Activated CD8-positive, alpha-beta memory T cell treated with anti-CD3 and anti-CD28 coated beads for 4 hours (primary cell): Measurements from ENCODE around the gene PTPRN2.

ENCODE experiments used
- DNase-seq, 2 donors: peaks; one replicate each; pipeline ENCODE4 v3.0.0-alpha.2; 2020; ENCODE audit warnings: low read depth in 2 of 2

The PTPRN2 gene

GRCh38 chr7:158401295-158401694, 186.3 kb downstream of the PTPRN2 start:
- no peak for DNase-seq

DNA sequence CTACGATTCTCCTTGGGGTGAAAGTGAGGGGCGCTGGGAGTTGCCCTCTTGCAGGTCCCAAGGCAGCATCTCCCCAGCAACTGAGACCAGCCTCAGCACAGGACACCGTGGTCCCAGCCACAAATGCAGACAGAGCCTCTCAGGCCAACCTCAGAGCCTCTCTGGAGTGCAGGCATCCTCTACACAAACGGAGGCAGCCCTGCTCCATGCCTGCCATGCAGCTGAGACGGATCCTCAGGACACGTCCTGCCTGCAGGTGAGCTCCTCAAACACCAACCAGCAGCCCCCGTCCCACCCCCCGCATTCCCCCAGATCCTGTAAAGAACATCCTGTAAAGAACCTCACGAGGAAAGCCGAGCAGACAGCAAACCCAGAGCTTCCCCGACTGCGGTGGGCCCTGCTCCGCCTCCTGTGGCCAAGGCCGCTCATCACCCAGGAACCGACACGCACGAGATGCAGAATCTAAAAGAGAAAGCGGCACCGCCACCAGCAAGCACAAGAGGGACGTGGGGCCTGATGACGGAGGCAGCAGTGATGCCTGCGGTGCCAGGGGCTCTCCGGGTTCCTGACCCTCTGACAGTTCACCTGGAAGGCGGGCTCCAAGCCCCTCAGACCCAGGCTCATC, 186.9 kb downstream of the PTPRN2 start:
- DNase-seq, result no peak

- no peak for DNase-seq
These were observed 187.9 kb downstream of the PTPRN2 start for GRCh38 chr7:158399762-158400161.

DNA sequence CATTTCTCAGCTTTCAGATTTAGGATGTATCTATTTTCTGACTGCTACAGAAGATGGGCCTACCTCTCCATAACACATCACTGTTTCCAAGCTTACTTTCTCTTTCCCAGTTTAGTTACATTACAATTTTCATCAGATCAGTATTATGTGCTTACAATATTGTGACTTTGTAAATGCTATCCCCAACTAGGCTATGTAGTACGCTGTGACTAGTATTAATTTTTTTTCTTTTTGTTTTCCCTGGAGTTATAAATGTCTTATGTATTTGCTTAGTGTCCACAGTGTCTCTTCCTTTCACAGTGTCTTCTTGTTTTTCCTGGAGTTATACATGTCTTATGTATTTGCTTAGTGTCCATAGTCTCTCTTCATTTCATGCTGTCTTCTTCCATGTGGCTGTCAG, 188.9 kb downstream of the PTPRN2 start:
- DNase-seq, result no peak

GRCh38 chr7:158397885-158398284, 189.7 kb downstream of the PTPRN2 start:
- DNase-seq, result no peak

DNA sequence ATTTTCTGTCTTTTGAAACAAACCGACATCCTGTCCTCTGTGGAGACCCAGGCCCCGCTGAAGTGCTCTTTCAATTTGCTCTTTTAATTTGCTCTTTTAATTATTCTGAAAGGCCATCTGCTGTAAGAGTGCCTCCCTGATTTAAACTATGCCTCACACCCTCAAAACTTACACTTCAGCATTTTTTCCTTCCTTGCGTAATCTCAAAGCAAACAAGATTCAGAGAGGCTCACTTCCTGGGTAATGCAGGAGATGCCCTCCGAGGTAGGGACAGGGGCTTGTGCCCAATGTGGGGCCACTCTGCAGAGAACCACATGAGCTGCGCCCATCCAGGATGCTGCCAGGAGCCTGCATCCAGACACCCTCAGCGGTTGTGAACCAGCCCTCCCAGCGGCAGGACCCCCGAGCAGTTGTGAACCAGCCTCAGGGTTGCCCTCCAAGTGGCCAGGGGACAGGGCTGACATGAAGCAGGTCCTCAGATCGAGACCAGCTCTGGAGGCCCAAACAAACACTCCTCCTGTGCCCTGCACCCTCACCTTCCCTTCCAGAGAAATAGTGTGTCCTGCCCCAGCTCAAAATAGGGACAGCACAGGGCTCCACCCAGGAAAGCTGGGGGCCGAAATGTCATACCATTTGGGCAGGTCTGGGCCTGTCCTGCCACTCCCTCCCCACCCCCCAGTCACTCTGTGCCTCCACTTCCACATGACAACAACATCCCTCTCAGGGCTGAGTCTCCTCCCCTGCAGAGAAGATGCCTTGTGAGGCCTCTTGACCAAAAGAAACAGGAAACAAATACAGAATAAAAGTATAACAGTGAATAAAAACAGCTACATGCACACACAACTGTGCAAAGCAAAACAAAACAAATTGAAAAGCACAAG, 190.4 kb downstream of the PTPRN2 start:
- no peak for DNase-seq

DNA sequence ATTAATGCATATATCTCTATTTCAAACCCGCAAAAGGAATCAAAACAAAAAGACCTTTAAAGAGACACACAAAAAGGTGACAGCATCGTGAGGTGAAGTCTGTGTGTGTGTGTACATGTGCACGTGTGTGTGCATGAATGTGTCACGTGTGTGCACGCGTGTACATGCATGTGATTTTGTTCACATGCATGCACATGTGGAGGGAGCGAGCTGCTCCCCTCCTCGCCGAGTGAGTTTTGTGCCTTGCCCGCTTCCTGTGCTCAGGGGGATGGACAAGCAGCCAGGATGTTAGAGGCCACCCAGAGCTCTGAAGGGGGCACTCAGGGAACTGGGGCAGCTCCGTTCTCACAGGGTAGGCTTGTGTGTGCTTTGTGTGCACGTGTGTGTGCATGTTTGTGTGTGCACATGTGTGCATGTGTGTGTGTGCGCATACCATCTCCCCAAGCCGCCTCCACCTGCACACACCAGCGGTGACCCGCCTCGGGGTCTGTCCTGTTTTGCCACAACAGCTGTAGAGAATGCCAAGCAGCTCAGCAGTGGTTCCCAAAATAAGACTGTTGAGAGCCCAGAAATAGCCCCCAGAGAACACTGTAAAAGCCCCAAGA, 191.2 kb downstream of the PTPRN2 start:
- no peak for DNase-seq

GRCh38 chr7:158395780-158396278, 191.8 kb downstream of the PTPRN2 start:
- DNase-seq, result no peak

DNA sequence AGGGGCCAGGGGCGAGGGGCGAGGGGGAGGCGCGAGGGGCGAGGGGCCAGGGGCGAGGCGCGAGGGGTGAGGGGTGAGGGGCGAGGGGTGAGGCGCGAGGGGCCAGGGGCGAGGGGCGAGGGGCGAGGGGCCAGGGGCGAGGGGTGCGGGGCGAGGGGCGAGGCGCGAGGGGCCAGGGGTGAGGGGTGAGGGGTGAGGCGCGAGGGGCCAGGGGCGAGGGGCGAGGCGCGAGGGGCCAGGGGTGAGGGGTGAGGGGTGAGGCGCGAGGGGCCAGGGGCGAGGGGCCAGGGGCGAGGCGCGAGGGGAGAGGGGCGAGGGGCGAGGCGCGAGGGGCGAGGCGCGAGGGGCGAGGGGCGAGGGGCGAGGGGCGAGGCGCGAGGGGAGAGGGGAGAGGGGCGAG, 192.3 kb downstream of the PTPRN2 start:
- DNase-seq, result no peak

DNA sequence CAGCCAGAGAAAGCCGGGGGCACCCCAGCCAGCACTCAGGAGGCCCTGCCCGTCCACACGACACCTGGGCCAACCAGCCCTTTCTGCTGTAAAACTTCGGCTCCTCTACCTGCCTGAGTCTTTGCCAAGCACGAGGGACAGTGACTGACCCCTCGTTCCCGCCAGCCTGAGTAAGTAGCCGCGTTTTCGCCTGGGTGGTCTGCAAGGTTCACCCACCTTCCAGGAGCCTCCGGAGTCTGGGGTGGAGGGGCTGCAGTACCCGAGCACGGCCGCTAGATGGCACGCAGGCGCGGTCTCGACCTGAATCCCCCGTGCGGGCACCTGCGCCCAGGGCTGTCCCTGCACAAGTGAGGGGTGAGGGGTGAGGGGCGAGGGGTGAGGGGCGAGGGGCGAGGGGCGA, 192.7 kb downstream of the PTPRN2 start:
- DNase-seq, result no peak

- DNase-seq, result no peak
These were observed 193.5 kb downstream of the PTPRN2 start for GRCh38 chr7:158393926-158394625.

DNA sequence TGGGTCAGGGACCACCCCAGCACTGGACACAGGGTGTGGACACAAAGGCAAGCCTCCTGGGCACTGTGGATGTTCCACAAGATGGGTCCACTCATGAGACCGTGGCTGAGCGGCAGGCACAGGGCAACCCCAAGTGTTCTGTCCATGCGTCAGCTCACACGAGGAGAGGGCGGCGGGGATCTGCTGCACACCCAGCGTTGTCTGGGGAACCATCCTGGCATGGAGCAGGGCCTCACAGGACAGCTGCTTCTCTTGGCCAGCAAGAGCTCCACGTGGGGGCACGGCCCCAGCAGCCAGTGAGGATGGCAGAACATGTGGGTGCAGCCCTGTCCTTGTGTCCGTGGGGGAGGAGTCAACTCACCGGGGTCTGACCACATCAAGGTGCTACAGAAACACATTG, 195.4 kb downstream of the PTPRN2 start:
- DNase-seq, result no peak

DNA sequence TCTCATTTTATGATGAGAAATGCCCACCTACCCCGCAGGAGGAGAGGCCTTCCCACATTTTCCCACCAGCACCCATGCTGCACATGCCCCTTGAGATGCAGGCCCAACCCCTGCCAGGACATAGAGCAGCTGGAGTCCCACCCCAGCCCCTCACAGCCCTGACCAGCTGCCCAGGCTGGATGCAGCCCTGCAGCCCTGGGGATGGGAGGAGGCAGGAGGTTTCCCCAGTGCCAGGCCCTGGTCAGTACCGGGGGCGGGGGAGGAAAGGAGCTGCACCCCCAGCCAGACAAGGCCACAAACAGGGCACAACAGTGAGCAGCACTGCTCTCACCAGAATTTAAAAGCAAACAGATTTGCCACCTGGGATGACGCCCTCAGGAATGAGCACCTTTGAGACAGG, 196.1 kb downstream of the PTPRN2 start:
- no peak for DNase-seq

DNA sequence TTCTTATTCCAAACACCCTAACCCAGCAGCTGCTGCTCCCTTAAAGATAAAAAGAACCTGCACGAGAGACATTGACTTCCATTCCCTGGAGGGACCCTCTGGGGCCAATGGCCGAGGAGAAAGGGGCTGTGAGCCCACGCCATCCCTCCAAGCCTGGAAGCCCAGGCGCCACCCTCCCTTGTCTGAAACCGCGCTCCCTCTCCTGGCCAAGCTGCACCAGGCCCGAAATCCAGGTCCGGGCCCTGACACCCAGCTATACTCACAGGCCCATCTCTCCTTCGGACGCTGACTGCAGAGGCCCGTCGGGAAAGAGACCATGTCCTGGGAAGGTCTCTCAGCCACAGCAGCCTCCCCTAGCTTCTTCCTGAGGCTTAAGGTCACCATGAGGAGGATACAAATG, 196.5 kb downstream of the PTPRN2 start:
- DNase-seq, result no peak

- DNase-seq, result no peak
These were observed 197.2 kb downstream of the PTPRN2 start for GRCh38 chr7:158390460-158390859.

GRCh38 chr7:158389514-158390425, 197.9 kb downstream of the PTPRN2 start:
- DNase-seq, result no peak

DNA sequence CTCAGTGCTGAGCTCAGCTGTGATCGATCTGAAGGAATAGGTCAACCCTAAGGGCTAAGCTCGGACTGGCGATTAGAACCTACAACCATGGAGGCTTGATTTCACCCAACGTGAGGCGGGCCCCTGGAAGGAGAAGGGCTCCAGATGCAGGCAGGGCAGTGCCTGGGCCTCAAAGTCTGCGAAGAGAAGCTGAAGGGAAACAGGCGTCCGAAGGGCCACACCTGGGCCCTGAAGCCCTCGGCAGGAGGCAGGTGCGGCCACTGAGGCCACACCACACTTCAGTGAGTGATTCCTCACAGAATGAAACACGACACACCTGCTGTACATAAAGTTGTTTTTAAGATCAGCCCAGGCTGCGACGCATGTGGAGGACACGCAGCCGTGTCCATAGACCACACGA, 198.7 kb downstream of the PTPRN2 start:
- DNase-seq, result no peak

DNA sequence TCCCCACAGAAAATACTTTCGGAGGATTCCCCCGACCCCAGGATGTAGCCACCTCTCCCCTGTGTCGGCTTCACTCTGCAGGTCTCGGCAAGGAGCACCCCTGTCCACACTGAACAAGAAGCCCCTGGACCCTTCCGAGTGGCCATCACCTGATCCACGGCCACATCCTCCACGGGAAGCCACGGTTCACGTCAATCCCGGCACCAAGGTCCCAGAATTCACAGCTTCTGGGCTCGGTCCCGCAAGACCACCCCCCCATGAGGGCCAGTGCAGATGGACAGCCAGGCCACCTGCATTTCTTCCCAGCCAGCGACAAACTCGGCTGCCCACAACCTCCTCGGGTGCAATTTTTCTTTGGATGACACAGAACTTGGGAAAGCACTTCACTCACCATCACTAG, 199.6 kb downstream of the PTPRN2 start:
- no peak for DNase-seq

DNA sequence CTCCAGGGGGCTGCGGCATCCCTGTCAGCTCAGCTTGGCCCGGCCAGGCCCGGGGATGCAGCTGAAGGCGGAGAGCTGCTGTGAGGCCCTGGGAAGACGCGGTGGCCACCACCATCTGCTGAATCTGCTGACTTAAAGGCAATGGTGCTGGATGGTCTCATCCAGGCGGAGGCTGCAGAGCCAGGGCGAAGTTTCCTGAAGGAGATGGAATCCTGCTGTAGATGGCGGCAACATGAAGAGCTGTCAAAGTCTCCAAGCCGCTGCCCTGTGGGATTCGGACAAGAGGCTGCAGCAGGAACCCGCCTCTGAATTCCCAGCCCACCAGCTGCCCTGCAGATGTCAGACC, 200.1 kb downstream of the PTPRN2 start:
- no peak for DNase-seq

GRCh38 chr7:158386866-158387545, 200.6 kb downstream of the PTPRN2 start:
- no peak for DNase-seq

GRCh38 chr7:158386355-158386618, 201.3 kb downstream of the PTPRN2 start:
- no peak for DNase-seq
